Sigmoid colon (tissue), 4 donors: ENCODE data around the gene NCAPG2.

Experiments
- CTCF ChIP-seq, 4 experiments: fragments of 450-650 bp in 3 of 4; fragments of 200-600 bp in 1 of 4; IDR thresholded peaks; one replicate each; pipeline ENCODE4 v1.5.1; 2016 to 2019; ENCODE audit warnings: antibody characterized with exemption in 4 of 4, mild to moderate bottlenecking in 3 of 4, moderate library complexity in 2 of 4
- EP300 ChIP-seq, 4 donors: sonication (generic); formaldehyde crosslinking; IDR thresholded peaks; one replicate each; pipeline ENCODE4 v1.6.1; 2017; ENCODE audit warnings: antibody characterized with exemption in 4 of 4
- POLR2A ChIP-seq, 2 donors: fragments of 450-650 bp; IDR thresholded peaks; one replicate each; pipeline ENCODE4 v1.6.1; 2016; ENCODE audit warnings: antibody characterized with exemption in 2 of 2, mild to moderate bottlenecking in 2 of 2, moderate library complexity in 2 of 2

- no peak for TF ChIP-seq CTCF (IDR thresholded peaks at IDR 0.05)
- TF ChIP-seq POLR2A (IDR thresholded peaks at IDR 0.05) = no peak
- TF ChIP-seq EP300 (IDR thresholded peaks at IDR 0.05) = no peak
Observed at GRCh38 chr7:158591944-158592343, 112.7 kb downstream of the NCAPG2 start.
